HL-60 (cell line): ENCODE measurements around the gene CTIF.

ENCODE experiments used
- POLR2AphosphoS5 ChIP-seq: IDR thresholded peaks from 2 replicates; pipeline ENCODE4 v1.6.1; 2012; ENCODE audit warnings: low read depth
- SPI1 ChIP-seq: IDR thresholded peaks from 2 replicates; pipeline ENCODE4 v1.6.1; 2012; ENCODE audit warnings: low read depth, mild to moderate bottlenecking, borderline replicate concordance
- TF ChIP-seq, protein P1 (sequence below): IDR thresholded peaks from one replicate; pipeline ENCODE4 v1.5.1; 2011; ENCODE audit warnings: low read length, control low read depth, inconsistent platforms; ENCODE audit not compliant: insufficient read depth
- TF ChIP-seq, protein P2 (sequence below): IDR thresholded peaks from 2 replicates; pipeline ENCODE4 v1.6.1; 2012; ENCODE audit warnings: low read depth; ENCODE audit not compliant: insufficient replicate concordance

DNA sequence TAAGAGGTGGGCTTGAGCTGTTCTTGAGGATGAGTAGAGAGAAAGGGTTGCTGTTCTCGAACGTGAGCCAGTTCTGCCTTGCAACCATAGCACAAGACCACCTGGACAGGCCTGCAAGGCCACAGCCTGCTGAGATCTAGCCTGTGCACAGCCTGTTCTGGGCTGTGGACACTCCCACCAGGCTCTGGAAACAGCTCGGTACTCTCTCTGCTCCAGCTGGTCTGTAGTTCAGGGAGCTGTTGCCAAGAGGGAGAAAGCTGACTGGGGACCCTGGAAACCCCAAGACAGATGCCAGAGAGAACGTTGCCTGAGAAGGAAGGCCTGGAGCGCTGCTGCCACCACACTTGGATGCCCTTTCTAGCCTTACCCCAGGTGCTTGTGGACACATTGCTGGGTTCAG, 69.8 kb downstream of the CTIF start:
- TF ChIP-seq, protein P1, sequence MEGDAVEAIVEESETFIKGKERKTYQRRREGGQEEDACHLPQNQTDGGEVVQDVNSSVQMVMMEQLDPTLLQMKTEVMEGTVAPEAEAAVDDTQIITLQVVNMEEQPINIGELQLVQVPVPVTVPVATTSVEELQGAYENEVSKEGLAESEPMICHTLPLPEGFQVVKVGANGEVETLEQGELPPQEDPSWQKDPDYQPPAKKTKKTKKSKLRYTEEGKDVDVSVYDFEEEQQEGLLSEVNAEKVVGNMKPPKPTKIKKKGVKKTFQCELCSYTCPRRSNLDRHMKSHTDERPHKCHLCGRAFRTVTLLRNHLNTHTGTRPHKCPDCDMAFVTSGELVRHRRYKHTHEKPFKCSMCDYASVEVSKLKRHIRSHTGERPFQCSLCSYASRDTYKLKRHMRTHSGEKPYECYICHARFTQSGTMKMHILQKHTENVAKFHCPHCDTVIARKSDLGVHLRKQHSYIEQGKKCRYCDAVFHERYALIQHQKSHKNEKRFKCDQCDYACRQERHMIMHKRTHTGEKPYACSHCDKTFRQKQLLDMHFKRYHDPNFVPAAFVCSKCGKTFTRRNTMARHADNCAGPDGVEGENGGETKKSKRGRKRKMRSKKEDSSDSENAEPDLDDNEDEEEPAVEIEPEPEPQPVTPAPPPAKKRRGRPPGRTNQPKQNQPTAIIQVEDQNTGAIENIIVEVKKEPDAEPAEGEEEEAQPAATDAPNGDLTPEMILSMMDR, result no peak
- TF ChIP-seq POLR2AphosphoS5, result no peak
- no peak for TF ChIP-seq SPI1
- TF ChIP-seq, protein P2, sequence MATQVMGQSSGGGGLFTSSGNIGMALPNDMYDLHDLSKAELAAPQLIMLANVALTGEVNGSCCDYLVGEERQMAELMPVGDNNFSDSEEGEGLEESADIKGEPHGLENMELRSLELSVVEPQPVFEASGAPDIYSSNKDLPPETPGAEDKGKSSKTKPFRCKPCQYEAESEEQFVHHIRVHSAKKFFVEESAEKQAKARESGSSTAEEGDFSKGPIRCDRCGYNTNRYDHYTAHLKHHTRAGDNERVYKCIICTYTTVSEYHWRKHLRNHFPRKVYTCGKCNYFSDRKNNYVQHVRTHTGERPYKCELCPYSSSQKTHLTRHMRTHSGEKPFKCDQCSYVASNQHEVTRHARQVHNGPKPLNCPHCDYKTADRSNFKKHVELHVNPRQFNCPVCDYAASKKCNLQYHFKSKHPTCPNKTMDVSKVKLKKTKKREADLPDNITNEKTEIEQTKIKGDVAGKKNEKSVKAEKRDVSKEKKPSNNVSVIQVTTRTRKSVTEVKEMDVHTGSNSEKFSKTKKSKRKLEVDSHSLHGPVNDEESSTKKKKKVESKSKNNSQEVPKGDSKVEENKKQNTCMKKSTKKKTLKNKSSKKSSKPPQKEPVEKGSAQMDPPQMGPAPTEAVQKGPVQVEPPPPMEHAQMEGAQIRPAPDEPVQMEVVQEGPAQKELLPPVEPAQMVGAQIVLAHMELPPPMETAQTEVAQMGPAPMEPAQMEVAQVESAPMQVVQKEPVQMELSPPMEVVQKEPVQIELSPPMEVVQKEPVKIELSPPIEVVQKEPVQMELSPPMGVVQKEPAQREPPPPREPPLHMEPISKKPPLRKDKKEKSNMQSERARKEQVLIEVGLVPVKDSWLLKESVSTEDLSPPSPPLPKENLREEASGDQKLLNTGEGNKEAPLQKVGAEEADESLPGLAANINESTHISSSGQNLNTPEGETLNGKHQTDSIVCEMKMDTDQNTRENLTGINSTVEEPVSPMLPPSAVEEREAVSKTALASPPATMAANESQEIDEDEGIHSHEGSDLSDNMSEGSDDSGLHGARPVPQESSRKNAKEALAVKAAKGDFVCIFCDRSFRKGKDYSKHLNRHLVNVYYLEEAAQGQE, result no peak
